HepG2 (cell line): ENCODE measurements around the gene ARHGEF10L. TPM values are rescaled to one million over a fixed set of nuclear protein-coding genes. Genes with fewer than 3 reads are reported as not detected.
A peak's percentile ranks its signal among the peaks of the same experiment; 100 is the strongest.

Experiments
- ATAC-seq: fragments of 200-7000 bp; cut with Tn5 transposase; 3 replicates; pipeline ENCODE4 v1.9.1; 2020; ENCODE audit warnings: mild to moderate bottlenecking, moderate library complexity
- BruUV-seq: library from RNA; stranded (reverse); fragments of 400-500 nt; replicated peaks from 2 replicates; lab custom pipeline; 2021; lab: Mats Ljungman, UMichigan
- CTCF ChIA-PET: fragments of 300-600 bp; formaldehyde crosslinking; extraction: SDS; loops from one replicate; lab custom pipeline; 2021; ENCODE audit warnings: low total read pairs, inconsistent platforms, low intra/inter-chr PET ratio; lab: Yijun Ruan, JAX
- POLR2A ChIA-PET: fragments of 350-600 bp; sonication (Branson Sonifier 250); formaldehyde crosslinking; loops from one replicate; lab custom pipeline; 2020; ENCODE audit warnings: antibody characterized with exemption, inconsistent platforms; lab: Yijun Ruan, JAX
- DNase-seq: peaks from one replicate; pipeline ENCODE4 v3.0.0-alpha.2; 2015; ENCODE audit warnings: low spot score
- FAIRE-seq: peaks from 3 replicates; lab custom pipeline; 2011; peaks lifted over from hg19 to GRCh38; lab: Jason Lieb, UNC
- H2AFZ ChIP-seq: one replicate; pipeline ENCODE4 v1.6.1; 2011; ENCODE audit warnings: low read length, inconsistent platforms
- H3K27ac ChIP-seq: fragments of 300-600 bp; 3 replicates; pipeline ENCODE4 v1.8.0; 2011; ENCODE audit warnings: mixed run types, mild to moderate bottlenecking, mixed read lengths, low read length, inconsistent platforms; ENCODE audit not compliant: insufficient read depth; ENCODE audit errors: extremely low read length
- H3K27me3 ChIP-seq, 2 experiments: fragments of 200-600 bp in 1 of 2; 2 replicates in 1 of 2; 3 replicates in 1 of 2; pipeline versions ENCODE4 v1.6.0 to v1.8.0; 2011; ENCODE audit warnings: low read length in 2 of 2, mild to moderate bottlenecking in 2 of 2, moderate library complexity in 2 of 2, inconsistent platforms in 1 of 2; ENCODE audit not compliant: insufficient read depth in 2 of 2, control insufficient read depth in 1 of 2
- H3K36me3 ChIP-seq, 2 experiments: fragments of 200-600 bp in 1 of 2; replicated peaks in 1 of 2; 2 replicates in 1 of 2; 3 replicates in 1 of 2; pipeline versions ENCODE4 v1.5.1 to v1.8.0; 2011; ENCODE audit warnings: low read length in 2 of 2, inconsistent platforms in 1 of 2; ENCODE audit not compliant: insufficient read depth in 2 of 2, control insufficient read depth in 1 of 2
- H3K4me1 ChIP-seq: 2 replicates; pipeline ENCODE4 v1.5.1; 2012; ENCODE audit warnings: low read length, inconsistent platforms; ENCODE audit not compliant: insufficient read depth
- H3K4me2 ChIP-seq: 2 replicates; pipeline ENCODE4 v1.6.0; 2011; ENCODE audit warnings: low read depth, low read length, inconsistent platforms
- H3K4me3 ChIP-seq, 3 experiments: fragments of 200-600 bp in 1 of 3; sonication (generic), shearing (Covaris generic) in 1 of 3; replicated peaks in 1 of 3; 2 replicates each; pipeline ENCODE4 v1.5.1; 2011 to 2016; ENCODE audit warnings: low read length in 3 of 3, inconsistent platforms in 2 of 3, low read depth in 2 of 3, mild to moderate bottlenecking in 2 of 3, control low read depth in 1 of 3, mixed read lengths in 1 of 3; ENCODE audit not compliant: insufficient read depth in 1 of 3
- H3K79me2 ChIP-seq: one replicate; pipeline ENCODE4 v1.6.1; 2011; ENCODE audit warnings: low read length, inconsistent platforms; ENCODE audit not compliant: insufficient read depth
- H3K9ac ChIP-seq: 2 replicates; pipeline ENCODE4 v1.6.0; 2011; ENCODE audit warnings: mild to moderate bottlenecking, low read depth, low read length, inconsistent platforms; ENCODE audit not compliant: insufficient read depth
- H3K9me3 ChIP-seq: 2 replicates; pipeline ENCODE4 v1.5.1; 2012; ENCODE audit warnings: mild to moderate bottlenecking, low read length
- H4K20me1 ChIP-seq: 2 replicates; pipeline ENCODE4 v1.6.0; 2011; ENCODE audit warnings: inconsistent platforms, mild to moderate bottlenecking, low read length, moderate library complexity; ENCODE audit not compliant: insufficient read depth
- ADNP ChIP-seq: sonication (generic); formaldehyde crosslinking; IDR thresholded peaks from 2 replicates; pipeline ENCODE4 v1.4.0; 2020; ENCODE audit warnings: missing genetic modification reagents
- ATF6 ChIP-seq: sonication (generic); formaldehyde crosslinking; conservative IDR thresholded peaks from 2 replicates; pipeline ENCODE4 v1.4.0; 2020; ENCODE audit warnings: missing genetic modification reagents
- GATA4 ChIP-seq: sonication (generic); IDR thresholded peaks from 2 replicates; pipeline ENCODE4 v1.6.1; 2016; ENCODE audit warnings: antibody characterized with exemption, low read depth, borderline replicate concordance
- HNRNPL ChIP-seq: fragments of 200-400 bp; formaldehyde crosslinking; IDR thresholded peaks from 2 replicates; pipeline ENCODE4 v1.6.1; 2017; ENCODE audit warnings: mild to moderate bottlenecking, low read depth, low read length
- NFKB2 ChIP-seq: sonication (generic); formaldehyde crosslinking; IDR thresholded peaks from 2 replicates; pipeline ENCODE4 v1.4.0; 2020; ENCODE audit warnings: missing genetic modification reagents, borderline replicate concordance
- PATZ1 ChIP-seq: sonication (generic); formaldehyde crosslinking; IDR thresholded peaks from 2 replicates; pipeline ENCODE4 v1.4.0; 2020; ENCODE audit warnings: missing genetic modification reagents
- ZFX ChIP-seq: sonication (generic); formaldehyde crosslinking; IDR thresholded peaks from 2 replicates; pipeline ENCODE4 v1.4.0; 2020; ENCODE audit warnings: mild to moderate bottlenecking, low read depth, missing genetic modification reagents, moderate library complexity
- ZHX2 ChIP-seq, 2 experiments: sonication (generic) in 1 of 2; formaldehyde crosslinking in 1 of 2; IDR thresholded peaks; 2 replicates each; pipeline versions ENCODE4 v1.6.1 to v1.9.0; 2014 to 2022; ENCODE audit warnings: antibody characterized with exemption in 1 of 2, borderline replicate concordance in 1 of 2, inconsistent platforms in 1 of 2, low read depth in 1 of 2, missing genetic modification reagents in 1 of 2
- ZNF546 ChIP-seq: sonication (generic); formaldehyde crosslinking; conservative IDR thresholded peaks from 2 replicates; pipeline ENCODE4 v1.8.1; 2023; ENCODE audit warnings: mild to moderate bottlenecking, missing genetic modification reagents
- WGBS: methylation state at CpG from one replicate; pipeline ENCODE4 v1.1.6; 2017; ENCODE audit warnings: low lambda C conversion rate; 5-methylcytosine and 5-hydroxymethylcytosine counted together
- in situ Hi-C: cut with HindIII; loops from 2 replicates; pipeline ENCODE4 v1.10.0; 2017; ENCODE audit warnings: low pct_unique_long_range_greater_than_20kb; ENCODE audit not compliant: extremely low pct_ligation_motif_present
- intact Hi-C: fragments of 100-400 bp; cut with micrococcal nuclease; formaldehyde crosslinking; loops from one replicate; pipeline ENCODE4 v1.10.0; 2022; ENCODE audit not compliant: unreplicated experiment
- polyA plus RNA-seq, 8 experiments: library from polyadenylated mRNA; depleted of rRNA in 3 of 8; stranded (reverse) in 7 of 8; unstranded in 1 of 8; fragments of >200 nt; fragmentation: Illumina TruSeq in 4 of 8; extraction: Trizol in 4 of 8; gene quantifications; 2 replicates each; pipeline versions ENCODE4 v1.2.1 to v1.2.3, GENCODE V29; 2011 to 2016; ENCODE audit warnings: low read depth in 4 of 8, missing spikeins in 1 of 8, mixed read lengths in 1 of 8; ENCODE audit not compliant: insufficient read depth in 1 of 8
- total RNA-seq, 5 experiments: library from RNA; depleted of rRNA; stranded (reverse); fragments of >200 nt; fragmentation: Illumina TruSeq; extraction: Trizol; gene quantifications; 2 replicates each; pipeline ENCODE4 v1.2.3, GENCODE V29; 2016; ENCODE audit warnings: low read depth in 1 of 5

Gene ARHGEF10L
- total and polyA plus RNA-seq, 2 of the 13 experiments (the other 11 are each of a cell fraction or from before 2014, with no cell fraction given), result 46.5 to 78.3 TPM

- in situ Hi-C loops (no loop called here), intact Hi-C loops (loop anchor here (1.0 to 2.0 kb wide), 2 partner anchors 16 to 31 kb away; no protein-coding TSS in a partner anchor)
- Histone ChIP-seq H3K4me1 (peaks cover 78% of the 10 kb centered on the region), H3K9ac (peak overlapping the region; percentile 19; the same call in 1 of the 2 replicates), H3K79me2 (peaks cover 9% of the 10 kb centered on the region), H2AFZ (no peak overlapping the region), H3K36me3 (no peaks in the 10 kb centered on the region), H3K27me3 (no peaks in the 10 kb centered on the region), H4K20me1 (no peaks in the 10 kb centered on the region), H3K27ac (peak overlapping the region; percentile 40), H3K4me3 (peak overlapping the region in 2 of 3 experiments; percentile 15 to 57; a peak in 2 of 6 replicates), H3K9me3 (no peaks in the 10 kb centered on the region), H3K4me2 (peak overlapping the region; percentile 73)
- ChIA-PET POLR2A (interaction anchor here (1.1 to 3.6 kb wide), 7 partner anchors 11 to 34 kb away, joined by 3 to 53 read pairs (median 4); no protein-coding TSS in a partner anchor), CTCF (interaction anchor here (3.6 kb wide), 1 partner anchor 31 kb away, joined by 27 read pairs; no protein-coding TSS in a partner anchor)
- DNase-seq, result peak; percentile 41
- no peak for FAIRE-seq
- ATAC-seq, result no peak
- no TSS peak for BruUV-seq
- 12% methylated on average over 4 of the region's 15 CpGs for WGBS
- TF ChIP-seq PATZ1, result peak; percentile 70; the same call in 1 of the 2 replicates
- no peak for TF ChIP-seq ZNF546 (CRISPR knock-in tag)
- TF ChIP-seq ZFX, result peak; percentile 24; the same call in 1 of the 2 replicates
- no peak for TF ChIP-seq ATF6 (CRISPR knock-in tag)
- TF ChIP-seq GATA4, result no peak
- TF ChIP-seq ZHX2 (IDR thresholded peaks at IDR 0.05; ENCODE audit: low read depth), result no peak
- TF ChIP-seq ZHX2 (CRISPR knock-in tag; IDR thresholded peaks at IDR 0.05; ENCODE audit: borderline replicate concordance), result no peak
- TF ChIP-seq ADNP (CRISPR knock-in tag), result no peak
- 0 out of 2 replicates have a peak, but pooled peaks have one; percentile 47 for TF ChIP-seq NFKB2 (CRISPR knock-in tag)
- peak; percentile 75; the same call in 1 of the 2 replicates for TF ChIP-seq HNRNPL
Measured at GRCh38 chr1:17575797-17576518, 36.5 kb downstream of the ARHGEF10L start.
